GM19193 (cell line): Measurements from ENCODE around the gene SRC.

Source experiments
- POLR2A ChIP-seq: IDR thresholded peaks from 4 replicates; pipeline ENCODE4 v1.6.1; 2011; ENCODE audit not compliant: insufficient read depth, insufficient read length; ENCODE audit errors: extremely low read depth

SRC gene

DNA sequence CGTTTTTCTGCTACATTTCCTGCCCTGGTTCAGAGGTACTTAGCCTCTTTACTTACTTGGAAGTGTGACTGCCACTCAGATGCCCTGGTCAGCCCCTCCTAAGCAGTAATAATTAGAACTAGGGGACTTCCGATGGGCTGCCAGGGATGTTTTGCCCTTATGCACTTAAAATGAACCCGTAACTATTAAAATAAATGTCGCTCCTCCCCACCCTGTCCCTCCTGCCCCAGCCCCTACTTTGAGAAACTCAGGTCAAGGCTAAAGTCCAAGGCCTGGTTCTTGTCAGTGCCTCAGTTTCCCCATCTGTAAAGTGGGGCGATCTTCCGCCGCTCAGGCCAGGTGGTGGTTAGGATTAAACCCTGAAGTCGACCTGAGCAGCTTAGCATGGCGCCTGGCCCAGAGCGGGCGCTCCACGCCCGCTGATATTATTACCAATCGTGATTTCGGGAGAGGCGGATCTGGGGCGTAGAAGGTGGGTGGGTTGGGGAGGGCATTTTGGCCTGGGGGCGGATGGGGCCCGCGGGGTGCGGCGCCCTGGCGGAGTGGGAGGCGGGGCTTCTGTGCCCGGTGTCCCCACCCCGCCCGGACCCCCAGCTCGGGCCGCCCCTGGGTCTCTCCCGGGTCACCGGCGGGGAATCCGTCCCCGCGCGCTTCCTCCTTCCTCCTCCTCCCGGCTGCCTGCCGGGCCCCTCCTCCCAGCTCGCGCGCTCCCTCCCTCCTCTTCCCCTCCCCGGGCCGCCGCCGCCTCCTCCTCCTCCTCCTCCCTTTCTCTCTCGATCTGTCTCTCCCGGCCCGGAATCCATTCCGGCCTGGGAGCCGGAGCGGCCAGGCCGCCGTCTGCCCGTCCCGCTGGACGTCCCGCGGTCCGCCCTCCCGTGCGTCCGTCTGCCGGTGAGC, at the start of gene SRC:
Gene SRC (plus strand): TSS at position 802 of the 897 bp plus-strand sequence. CDS start 38,014 bp downstream, outside the sequence.
- TF ChIP-seq POLR2A, result peak; percentile 33

DNA sequence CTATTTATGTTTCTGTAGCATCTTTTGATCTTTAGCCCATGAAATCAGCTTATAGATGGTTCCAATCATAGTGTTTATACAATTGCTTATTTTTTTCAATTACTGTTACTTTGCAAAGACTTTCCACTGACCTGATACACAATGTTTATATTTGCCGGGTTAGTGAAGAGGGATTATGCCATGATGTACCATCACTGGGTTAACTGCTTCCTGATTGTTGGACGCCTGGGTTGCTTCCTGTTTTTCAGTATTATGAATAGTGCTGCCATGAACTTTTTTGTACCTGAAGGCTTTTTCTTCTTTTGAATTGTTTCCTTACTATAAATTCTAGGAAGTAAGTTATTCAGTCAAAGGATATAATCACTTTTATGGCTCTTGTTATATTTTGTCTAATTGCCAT, 49.6 kb upstream of the SRC start:
- TF ChIP-seq POLR2A, result no peak

DNA sequence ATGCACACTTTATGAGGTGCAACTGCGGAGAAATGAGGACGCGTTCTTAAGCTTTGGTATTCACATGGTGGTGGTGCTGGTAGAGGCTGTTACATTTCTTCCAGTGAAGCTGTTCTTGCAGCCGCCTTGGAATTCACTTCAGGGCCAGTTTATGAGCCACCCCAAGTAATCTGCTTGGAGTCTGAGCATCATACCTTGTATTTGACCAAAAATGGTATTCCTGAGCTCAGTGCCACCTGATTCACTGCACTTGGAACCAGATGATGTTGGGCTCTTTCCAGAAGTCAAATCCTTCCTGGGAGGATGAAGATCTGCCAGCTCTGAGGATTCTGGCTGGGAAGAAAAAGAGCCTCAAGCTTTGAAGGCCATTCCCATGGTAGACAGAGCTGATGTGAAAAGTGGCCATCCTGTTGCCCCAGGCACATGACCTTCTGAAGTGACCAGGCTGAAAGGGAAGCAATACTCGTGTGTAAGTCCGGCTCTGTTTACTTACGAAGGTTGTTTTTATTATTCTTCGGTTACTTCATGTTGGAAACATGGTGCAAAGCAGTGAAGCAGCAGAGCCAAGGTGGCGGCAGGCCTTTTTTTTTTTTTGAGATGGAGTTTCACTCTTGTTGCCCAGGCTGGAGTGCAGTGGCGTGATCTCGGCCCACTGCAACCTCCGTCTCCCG, 48.7 kb upstream of the SRC start:
- no peak for TF ChIP-seq POLR2A

- no peak for TF ChIP-seq POLR2A
Observed at GRCh38 chr20:37298190-37298939, 47.6 kb upstream of the SRC start.

DNA sequence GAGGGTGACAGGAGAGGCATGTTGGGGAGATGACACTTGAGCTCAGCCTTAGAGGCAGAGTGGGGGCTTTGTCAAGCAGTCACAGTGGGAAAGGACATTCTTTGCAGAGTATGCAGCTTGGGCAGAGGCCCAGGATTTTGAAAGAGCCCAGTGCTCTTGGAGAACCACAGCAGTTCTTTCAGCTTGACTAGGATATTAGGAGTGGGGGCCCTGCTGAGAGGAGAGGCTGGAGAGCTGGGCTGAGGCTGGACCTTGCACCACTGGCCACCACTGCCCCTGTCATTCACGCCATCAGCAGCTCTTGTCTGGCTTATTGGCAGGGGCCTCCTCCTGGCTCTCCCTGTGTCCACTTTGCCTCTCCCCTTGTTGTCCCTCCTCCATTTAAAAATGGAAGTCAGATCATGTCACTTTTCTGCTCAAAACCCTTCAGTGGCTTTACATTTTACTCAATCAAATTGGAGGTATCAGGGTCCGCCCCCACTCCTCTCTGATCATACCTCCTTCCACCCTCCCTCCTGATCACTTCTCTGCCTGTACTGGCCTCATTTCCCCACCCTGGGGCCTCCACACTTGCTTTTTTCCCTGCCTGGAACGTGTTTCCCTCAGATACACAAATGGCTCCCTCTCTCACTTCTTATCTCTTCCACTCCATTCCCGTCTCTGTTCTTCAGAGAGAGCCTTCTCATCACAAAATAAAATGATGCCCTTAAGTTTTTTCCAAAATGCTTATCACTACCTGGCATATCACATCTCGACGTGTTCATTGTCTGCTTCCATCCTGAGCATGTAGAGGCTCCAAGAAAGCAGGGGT, 46.0 kb upstream of the SRC start:
- no peak for TF ChIP-seq POLR2A

- TF ChIP-seq POLR2A, result no peak
Observed at GRCh38 chr20:37301120-37301519, 44.8 kb upstream of the SRC start.

- TF ChIP-seq POLR2A, result no peak
Observed at GRCh38 chr20:37301558-37301957, 44.4 kb upstream of the SRC start.

DNA sequence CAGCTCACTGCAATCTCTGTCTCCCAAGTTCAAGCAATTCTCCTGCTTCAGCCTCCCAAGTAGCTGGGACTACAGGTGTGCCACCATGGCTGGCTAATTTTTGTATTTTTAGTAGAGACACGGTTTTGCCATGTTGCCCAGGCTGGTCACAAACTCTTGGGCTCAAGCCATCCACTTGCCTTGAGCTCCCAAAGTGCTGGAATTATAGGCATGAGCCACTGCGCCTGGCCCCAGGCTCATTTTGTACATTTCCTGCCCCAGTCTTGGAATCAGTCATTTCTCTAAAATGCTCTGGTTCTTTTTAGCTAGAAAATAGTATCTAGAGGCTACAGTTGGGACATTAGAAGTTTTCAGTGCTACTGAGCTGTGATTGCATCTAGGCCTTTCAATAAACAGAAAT, 43.0 kb upstream of the SRC start:
- no peak for TF ChIP-seq POLR2A

DNA sequence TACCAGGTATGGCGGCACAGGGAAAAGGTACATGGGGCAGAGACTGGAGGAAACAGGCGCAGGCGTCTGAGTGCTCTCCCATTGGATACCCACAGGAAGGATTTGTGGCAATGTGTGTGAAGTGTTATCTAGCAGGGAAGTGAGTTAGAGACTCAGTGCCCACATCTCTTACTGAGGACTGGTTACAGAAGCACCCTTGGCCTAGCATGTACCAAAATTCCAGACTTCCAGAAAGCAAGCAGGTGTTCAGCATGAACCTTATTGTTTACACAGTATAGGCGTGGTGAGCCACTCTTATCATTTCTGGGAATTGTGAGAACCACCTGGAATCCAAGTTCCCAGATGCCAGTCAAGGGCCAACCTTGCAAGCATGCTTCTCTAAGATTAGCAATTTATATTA, 42.3 kb upstream of the SRC start:
- TF ChIP-seq POLR2A, result no peak

- TF ChIP-seq POLR2A, result no peak
Observed at GRCh38 chr20:37305079-37305478, 40.9 kb upstream of the SRC start.

- TF ChIP-seq POLR2A, result no peak
Observed at GRCh38 chr20:37305839-37306238, 40.1 kb upstream of the SRC start.

GRCh38 chr20:37308086-37309050, 37.6 kb upstream of the SRC start:
- TF ChIP-seq POLR2A, result no peak

- TF ChIP-seq POLR2A, result no peak
Observed at GRCh38 chr20:37309290-37309689, 36.6 kb upstream of the SRC start.

DNA sequence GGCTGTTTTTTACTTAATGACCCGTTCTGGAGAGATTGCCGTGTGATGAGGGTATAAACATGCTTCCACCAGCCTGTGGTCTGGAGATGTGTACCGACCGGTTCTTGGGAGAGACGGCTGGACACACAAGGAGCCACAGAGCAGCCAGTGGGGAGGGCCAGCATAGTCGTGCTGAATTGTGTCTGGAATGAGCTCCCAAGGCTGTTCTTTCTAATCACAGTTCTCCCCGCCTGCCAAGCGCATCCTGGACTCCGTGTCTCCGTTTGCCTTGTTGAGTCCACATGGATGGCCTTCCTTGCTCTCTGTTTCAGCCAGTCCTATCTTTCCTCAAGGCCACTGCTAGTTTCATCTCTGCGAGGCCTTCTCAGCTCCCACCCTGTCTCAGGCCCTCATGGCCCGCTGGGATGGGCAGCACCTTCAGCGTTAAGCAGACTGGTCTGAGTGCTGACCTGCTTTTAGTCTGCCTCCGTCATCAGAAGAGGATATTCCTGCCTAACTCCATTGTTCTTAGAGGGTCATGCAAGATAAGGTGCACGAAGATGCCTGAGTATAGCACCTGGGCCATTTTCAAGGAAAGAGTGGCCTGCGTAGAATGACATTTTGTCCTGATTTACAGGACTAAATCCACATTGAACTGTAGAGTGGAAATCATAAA, 35.9 kb upstream of the SRC start:
- TF ChIP-seq POLR2A, result no peak

- TF ChIP-seq POLR2A, result no peak
Observed at GRCh38 chr20:37310951-37311350, 35.0 kb upstream of the SRC start.
